Parathyroid adenoma (tissue), 2 donors: Measurements from ENCODE around the gene SLC9A3.
"Not testable (repeated sequence)": the region's sequence is repeated elsewhere in the genome, so short reads cannot be mapped to it uniquely, and the experiment has no call there.

ENCODE experiments used
- H2AFZ ChIP-seq: fragments of 300-600 bp; sonication (generic); one replicate; pipeline ENCODE4 v1.7.0; 2017; ENCODE audit warnings: antibody characterized with exemption, mild to moderate bottlenecking
- H3K27ac ChIP-seq: fragments of 300-600 bp; sonication (generic); one replicate; pipeline ENCODE4 v1.7.0; 2017
- H3K27me3 ChIP-seq: fragments of 300-600 bp; sonication (generic); one replicate; pipeline ENCODE4 v1.7.0; 2017; ENCODE audit warnings: low read length; ENCODE audit not compliant: control insufficient read depth, insufficient read depth
- H3K36me3 ChIP-seq: fragments of 300-600 bp; sonication (generic); one replicate; pipeline ENCODE4 v1.7.0; 2017; ENCODE audit warnings: low read length; ENCODE audit not compliant: control insufficient read depth, insufficient read depth
- H3K4me1 ChIP-seq: fragments of 300-600 bp; sonication (generic); one replicate; pipeline ENCODE4 v1.7.0; 2017; ENCODE audit warnings: control low read depth
- H3K4me2 ChIP-seq: fragments of 300-600 bp; sonication (generic); one replicate; pipeline ENCODE4 v1.7.0; 2017; ENCODE audit warnings: low read length
- H3K4me3 ChIP-seq: fragments of 300-600 bp; sonication (generic); one replicate; pipeline ENCODE4 v1.7.0; 2017; ENCODE audit warnings: low read depth, low read length
- H3K79me2 ChIP-seq: fragments of 300-600 bp; sonication (generic); one replicate; pipeline ENCODE4 v1.7.0; 2017; ENCODE audit warnings: control low read depth
- H3K9ac ChIP-seq: fragments of 300-600 bp; sonication (generic); one replicate; pipeline ENCODE4 v1.7.0; 2017; ENCODE audit warnings: mild to moderate bottlenecking
- H3K9me3 ChIP-seq: fragments of 300-600 bp; sonication (generic); one replicate; pipeline ENCODE4 v1.7.0; 2017; ENCODE audit warnings: low read length; ENCODE audit not compliant: control insufficient read depth
- CTCF ChIP-seq: fragments of 300-600 bp; sonication (generic); IDR thresholded peaks from one replicate; pipeline ENCODE4 v1.7.0; 2017; ENCODE audit warnings: antibody characterized with exemption, mild to moderate bottlenecking
- donor health status: primary hyperparathyroidism.

The SLC9A3 gene

GRCh38 chr5:561408-561807, 37.2 kb upstream of the SLC9A3 start:
- no peak for TF ChIP-seq CTCF
- Histone ChIP-seq H3K4me1 (no peaks in the 10 kb centered on the region), H3K27me3 (no peaks in the 10 kb centered on the region), H3K79me2 (no peaks in the 10 kb centered on the region), H3K36me3 (no peaks in the 10 kb centered on the region), H3K4me2 (no peak overlapping the region), H3K27ac (no peak overlapping the region), H3K4me3 (no peak overlapping the region), H2AFZ (no peak overlapping the region), H3K9ac (no peak overlapping the region), H3K9me3 (no peaks in the 10 kb centered on the region)

- Histone ChIP-seq H3K27me3 (no peaks in the 10 kb centered on the region), H3K9ac (no peak overlapping the region), H3K4me3 (no peak overlapping the region), H3K9me3 (no peaks in the 10 kb centered on the region), H3K79me2 (no peaks in the 10 kb centered on the region), H3K4me2 (no peak overlapping the region), H3K36me3 (no peaks in the 10 kb centered on the region), H3K27ac (no peak overlapping the region), H2AFZ (no peak overlapping the region), H3K4me1 (no peaks in the 10 kb centered on the region)
- no peak for TF ChIP-seq CTCF
These were observed 36.5 kb upstream of the SLC9A3 start for GRCh38 chr5:560792-561166.

- Histone ChIP-seq H2AFZ (no peak overlapping the region), H3K36me3 (no peaks in the 10 kb centered on the region), H3K79me2 (no peaks in the 10 kb centered on the region), H3K9me3 (no peaks in the 10 kb centered on the region), H3K4me1 (no peaks in the 10 kb centered on the region), H3K27ac (no peak overlapping the region), H3K4me2 (no peak overlapping the region), H3K9ac (no peak overlapping the region), H3K27me3 (no peaks in the 10 kb centered on the region), H3K4me3 (no peak overlapping the region)
- no peak for TF ChIP-seq CTCF
These were observed 34.7 kb upstream of the SLC9A3 start for GRCh38 chr5:558871-559503.

- H3K9ac ChIP-seq, result no peak overlapping the region
- H3K4me3 ChIP-seq, result no peak overlapping the region
- no peaks in the 10 kb centered on the region for H3K79me2 ChIP-seq
- H3K27me3 ChIP-seq, result no peaks in the 10 kb centered on the region
- no peak overlapping the region for H3K4me2 ChIP-seq
- no peak overlapping the region for H3K27ac ChIP-seq
- no peaks in the 10 kb centered on the region for H3K36me3 ChIP-seq
- no peaks in the 10 kb centered on the region for H3K9me3 ChIP-seq
- H2AFZ ChIP-seq, result no peak overlapping the region
- no peak for TF ChIP-seq CTCF
- no peaks in the 10 kb centered on the region for H3K4me1 ChIP-seq
These were observed 34.1 kb upstream of the SLC9A3 start for GRCh38 chr5:558326-558725.

- not testable (repeated sequence) for H3K79me2 ChIP-seq, H3K4me1 ChIP-seq, H3K36me3 ChIP-seq, H3K4me2 ChIP-seq, H2AFZ ChIP-seq, H3K9ac ChIP-seq, H3K9me3 ChIP-seq, H3K4me3 ChIP-seq, H3K27ac ChIP-seq, H3K27me3 ChIP-seq
These were observed 33.7 kb upstream of the SLC9A3 start for GRCh38 chr5:557917-558316.
